ENCODE data around the gene SLC5A6.

Gene SLC5A6

DNA sequence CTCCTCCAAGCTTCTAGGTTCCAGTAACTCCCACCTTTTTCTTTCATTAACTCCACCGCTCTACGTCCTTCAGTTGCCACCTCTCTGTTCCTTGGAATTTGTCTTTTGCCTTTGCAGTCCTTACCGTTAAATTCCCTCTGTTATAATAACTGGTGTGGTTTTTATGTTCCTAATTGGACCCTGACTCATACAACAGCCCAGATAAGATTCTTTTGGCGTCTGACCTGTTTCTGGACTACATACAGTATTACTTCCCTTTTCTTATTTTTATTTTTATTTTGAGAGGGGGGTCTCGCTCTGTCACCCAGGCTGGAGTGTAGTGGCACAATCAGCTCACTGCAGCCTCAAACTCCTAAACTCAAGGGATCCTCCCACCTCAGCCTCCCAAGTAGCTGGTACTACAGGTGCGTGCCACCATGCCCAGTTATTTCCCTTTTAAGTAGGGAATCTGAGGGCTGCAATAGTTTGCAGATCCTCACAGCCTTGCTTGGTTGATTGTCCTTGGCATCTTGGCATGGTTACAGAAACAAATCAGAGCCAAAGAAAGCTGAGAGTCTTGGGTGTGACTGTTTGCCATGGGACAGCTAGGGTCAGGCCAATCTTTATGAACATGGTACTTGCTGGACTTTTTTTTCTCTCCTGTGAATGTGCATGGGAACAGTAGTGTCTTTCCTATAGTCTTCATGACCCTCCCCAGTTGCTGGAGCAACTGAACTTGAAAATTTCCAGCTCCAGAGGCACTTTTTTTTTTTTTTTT is 41.3 kb downstream of the SLC5A6 start:
- no peak for DNase-seq

GRCh38 chr2:27164960-27165763 is 46.9 kb downstream of the SLC5A6 start:
- no peak for DNase-seq

DNA sequence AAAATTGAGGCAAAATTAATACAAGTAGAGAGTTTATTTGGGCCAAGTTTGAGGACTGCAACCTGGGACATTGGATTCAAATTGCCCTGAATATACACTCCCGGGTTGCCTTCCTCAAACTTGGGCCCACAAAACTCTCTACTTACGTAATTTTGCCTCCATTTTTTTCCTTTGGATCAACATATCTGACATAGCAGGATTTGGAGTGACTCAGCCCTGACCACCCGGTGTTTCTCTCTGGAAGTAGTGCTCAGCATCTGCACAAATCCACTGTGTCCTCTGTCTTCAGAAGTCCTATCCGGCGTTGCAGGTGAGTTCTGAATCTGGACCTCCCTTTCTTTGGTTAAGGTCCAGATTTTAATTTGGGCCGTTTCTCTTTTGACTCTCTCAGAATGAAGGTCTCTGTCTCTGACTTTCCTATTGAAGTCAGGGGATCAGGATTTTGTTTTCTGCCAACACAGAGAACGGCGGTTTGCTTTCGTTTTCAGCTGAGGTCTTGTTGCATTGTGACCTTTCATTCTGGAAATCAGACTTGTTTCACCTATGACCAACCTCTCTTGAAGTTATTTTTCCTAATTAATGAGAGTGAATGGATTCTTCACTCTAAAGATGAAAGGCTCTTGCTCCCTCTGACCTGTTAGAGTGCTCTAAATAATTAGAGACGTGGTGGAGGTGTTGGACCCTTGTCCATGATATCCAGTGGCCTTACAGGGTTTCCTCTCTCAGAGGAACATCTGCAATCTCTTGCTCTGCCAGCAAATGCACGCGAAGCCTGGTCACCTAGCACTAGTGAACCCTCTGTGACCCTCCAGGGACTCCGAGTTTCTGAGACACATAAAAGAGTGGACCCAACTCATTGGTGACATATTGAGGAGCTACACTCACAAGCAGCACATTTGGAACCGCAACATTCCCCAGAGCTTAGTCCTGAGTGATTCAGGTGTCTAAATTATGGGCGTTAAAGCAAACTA is 49.6 kb downstream of the SLC5A6 start:
- no peak for DNase-seq

DNA sequence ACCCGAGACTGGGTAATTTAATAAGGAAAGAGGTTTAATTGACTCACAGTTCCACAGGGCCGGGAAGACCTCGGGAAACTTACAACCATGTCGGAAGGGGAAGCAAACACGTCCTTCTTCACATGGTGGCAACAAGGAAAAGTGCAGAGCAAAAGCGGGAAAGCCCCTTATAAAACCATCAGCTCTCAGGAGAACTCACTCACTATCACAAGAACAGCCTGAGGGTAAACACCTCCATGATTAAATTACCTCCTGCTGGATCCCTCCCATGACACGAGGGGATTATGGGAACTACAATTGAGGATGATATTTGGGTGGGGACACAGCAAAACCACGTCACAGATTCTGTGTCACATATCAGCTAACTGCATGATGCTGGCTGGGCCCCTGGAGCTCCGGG is 51.9 kb downstream of the SLC5A6 start:
- no peak for DNase-seq

DNA sequence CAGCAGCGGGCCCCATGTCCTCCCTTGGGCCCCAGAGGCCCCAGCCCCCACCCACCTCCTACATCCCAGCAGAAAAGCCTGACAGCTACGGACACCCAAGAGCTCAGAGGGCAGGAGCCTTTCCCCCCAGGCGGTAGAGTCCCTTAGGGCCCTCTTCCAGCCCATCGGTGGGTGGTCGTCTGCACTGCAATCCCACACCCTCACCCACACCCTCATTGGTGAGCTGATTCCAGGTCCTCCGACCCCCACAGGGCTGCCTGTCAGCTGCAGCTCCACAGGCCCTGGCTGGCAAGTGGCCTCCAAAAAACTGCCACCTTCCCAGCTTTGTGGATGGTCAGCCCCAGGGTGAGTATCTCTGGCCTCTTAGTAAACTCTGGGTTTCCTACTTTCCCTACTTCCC is 52.8 kb downstream of the SLC5A6 start:
- DNase-seq = no peak

- DNase-seq = no peak
Measured at GRCh38 chr2:27158468-27158867, 53.6 kb downstream of the SLC5A6 start.

- DNase-seq = no peak
Measured at GRCh38 chr2:27155069-27155520, 57.0 kb downstream of the SLC5A6 start.

- no peak for DNase-seq
Measured at GRCh38 chr2:27154488-27154887, 57.6 kb downstream of the SLC5A6 start.

GRCh38 chr2:27152796-27153464 is 59.1 kb downstream of the SLC5A6 start:
- no peak for DNase-seq

DNA sequence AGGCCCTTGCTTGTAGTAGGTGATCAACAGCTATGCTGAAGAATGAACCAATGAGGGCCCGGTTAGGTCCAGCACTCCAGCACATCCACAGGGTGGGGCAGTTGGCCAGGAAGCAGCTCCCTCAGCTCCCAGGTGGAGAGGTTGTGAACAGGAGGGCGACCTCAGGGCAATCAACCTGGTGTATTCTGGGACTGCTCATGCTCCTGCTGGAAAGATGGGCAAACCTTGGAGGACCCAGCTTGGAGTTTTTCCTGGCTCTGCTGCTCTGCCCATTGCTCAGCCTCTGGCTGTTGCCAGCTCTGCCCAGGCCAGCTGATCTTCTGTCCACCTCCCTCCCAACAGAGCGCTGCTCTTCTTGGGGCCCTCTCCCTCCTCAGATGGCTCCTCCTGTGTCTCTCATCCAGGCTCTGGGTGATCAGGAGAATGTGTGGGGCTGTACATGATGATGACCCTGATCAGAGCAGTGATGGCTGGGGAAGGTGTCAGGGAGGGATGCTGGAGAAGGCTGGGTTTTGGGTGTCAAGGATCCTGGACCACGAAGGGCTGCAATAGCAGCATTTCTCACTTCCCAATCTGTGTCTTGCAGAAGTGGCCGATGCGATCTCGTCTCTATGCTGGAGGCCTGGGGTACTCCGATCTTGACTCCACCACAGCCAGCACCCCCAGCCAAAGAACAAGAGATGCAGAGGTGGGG is 59.8 kb downstream of the SLC5A6 start:
- no peak for DNase-seq

DNA sequence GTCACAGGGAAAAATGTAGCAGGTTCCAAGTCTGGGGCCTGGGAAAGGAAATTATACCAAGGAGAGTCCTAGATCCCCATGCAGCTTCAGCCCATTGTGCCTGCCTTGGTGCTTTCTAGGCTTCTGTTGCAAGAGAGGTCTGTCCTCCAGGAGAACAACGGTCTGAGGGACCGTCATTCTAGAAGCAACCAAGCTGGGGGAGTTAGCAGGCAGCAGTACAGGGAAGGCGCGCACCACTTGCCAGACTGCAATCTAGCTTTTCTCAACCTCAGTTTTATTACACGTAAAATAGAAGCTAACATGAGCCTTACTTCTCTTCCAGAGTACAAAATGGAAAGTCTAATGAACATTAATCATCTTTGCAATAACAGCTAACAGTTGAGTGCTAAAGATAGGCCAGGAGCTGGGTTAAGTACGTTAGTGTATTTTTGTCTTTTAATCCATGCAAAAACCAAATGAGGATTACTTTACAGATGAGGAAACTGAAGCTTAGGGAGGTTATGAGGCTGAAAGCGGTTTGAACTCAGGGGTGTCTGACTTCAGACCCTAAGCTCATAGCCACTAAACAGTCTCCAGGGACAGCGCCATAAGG is 61.3 kb downstream of the SLC5A6 start:
- no peak for DNase-seq
